NB4 (cell line): ENCODE data around the gene FAM186B.

Source experiments
- CTCF ChIP-seq: IDR thresholded peaks from one replicate; pipeline ENCODE4 v1.5.1; 2012; ENCODE audit warnings: low read depth, low read length
- MAX ChIP-seq: IDR thresholded peaks from 2 replicates; pipeline ENCODE4 v1.6.1; 2011; ENCODE audit warnings: low read depth, low read length
- MYC ChIP-seq: IDR thresholded peaks from 2 replicates; pipeline ENCODE4 v1.6.1; 2011; ENCODE audit warnings: low read depth, low read length
- POLR2A ChIP-seq: IDR thresholded peaks from 2 replicates; pipeline ENCODE4 v1.6.1; 2011; ENCODE audit warnings: mild to moderate bottlenecking; ENCODE audit not compliant: insufficient read length; ENCODE audit errors: extremely low read depth

- TF ChIP-seq CTCF (no peak), POLR2A (no peak), MAX (no peak), MYC (no peak)
Measured at GRCh38 chr12:49555631-49556390, 49.6 kb downstream of the FAM186B start.
